GM18505 (cell line): Measurements from ENCODE around the gene ABCG1.
A peak's percentile ranks its signal among the peaks of the same experiment; 100 is the strongest.

Experiments used
- ATAC-seq: cut with Tn5 transposase; IDR thresholded peaks from one replicate; pipeline ENCODE4 v1.9.1; 2021; ENCODE audit not compliant: unreplicated experiment
- POLR2A ChIP-seq: IDR thresholded peaks from 4 replicates; pipeline ENCODE4 v1.6.1; 2011; ENCODE audit warnings: borderline replicate concordance; ENCODE audit not compliant: insufficient read depth, insufficient read length; ENCODE audit errors: extremely low read depth

The ABCG1 gene

GRCh38 chr21:42213082-42213774, 5.7 kb upstream of the ABCG1 start:
- no peak for ATAC-seq

DNA sequence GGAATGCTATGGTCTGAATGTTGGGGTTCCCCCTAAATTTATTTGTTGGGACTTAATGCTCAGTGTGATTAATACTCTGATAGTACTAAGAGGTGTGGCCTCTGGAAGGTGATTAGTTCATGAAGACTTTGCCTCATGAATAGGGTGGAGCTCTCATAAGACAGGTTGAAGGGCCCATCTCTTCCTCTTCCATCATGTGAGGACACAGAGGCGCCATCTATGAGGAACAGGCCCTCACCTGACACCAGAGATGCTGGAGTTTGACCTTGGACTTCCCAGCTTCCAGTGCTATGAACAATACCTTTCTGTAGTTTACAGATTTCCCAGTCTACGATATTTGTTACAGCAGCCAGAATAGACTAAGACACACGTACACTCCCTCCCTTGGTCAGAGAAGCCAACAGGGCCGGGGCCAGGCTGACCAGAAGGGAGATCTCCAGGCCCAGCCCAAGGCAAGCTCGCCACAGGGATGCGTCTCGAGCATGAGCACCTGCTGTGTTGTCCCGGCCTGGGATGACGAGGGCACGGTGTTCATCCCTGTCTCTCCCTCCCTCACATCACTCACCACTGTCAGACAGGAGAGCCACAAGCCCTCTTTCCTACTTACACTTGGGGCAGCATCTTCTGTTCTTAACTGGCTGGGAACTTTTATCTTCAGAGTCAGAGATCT, 4.7 kb upstream of the ABCG1 start:
- no peak for ATAC-seq
- TF ChIP-seq POLR2A = no peak

More at GRCh38 chr21:42213082-42213774, 5.7 kb upstream of the ABCG1 start:
- TF ChIP-seq POLR2A = no peak

GRCh38 chr21:42214921-42215320, 4.0 kb upstream of the ABCG1 start:
- TF ChIP-seq POLR2A = no peak
- no peak for ATAC-seq

DNA sequence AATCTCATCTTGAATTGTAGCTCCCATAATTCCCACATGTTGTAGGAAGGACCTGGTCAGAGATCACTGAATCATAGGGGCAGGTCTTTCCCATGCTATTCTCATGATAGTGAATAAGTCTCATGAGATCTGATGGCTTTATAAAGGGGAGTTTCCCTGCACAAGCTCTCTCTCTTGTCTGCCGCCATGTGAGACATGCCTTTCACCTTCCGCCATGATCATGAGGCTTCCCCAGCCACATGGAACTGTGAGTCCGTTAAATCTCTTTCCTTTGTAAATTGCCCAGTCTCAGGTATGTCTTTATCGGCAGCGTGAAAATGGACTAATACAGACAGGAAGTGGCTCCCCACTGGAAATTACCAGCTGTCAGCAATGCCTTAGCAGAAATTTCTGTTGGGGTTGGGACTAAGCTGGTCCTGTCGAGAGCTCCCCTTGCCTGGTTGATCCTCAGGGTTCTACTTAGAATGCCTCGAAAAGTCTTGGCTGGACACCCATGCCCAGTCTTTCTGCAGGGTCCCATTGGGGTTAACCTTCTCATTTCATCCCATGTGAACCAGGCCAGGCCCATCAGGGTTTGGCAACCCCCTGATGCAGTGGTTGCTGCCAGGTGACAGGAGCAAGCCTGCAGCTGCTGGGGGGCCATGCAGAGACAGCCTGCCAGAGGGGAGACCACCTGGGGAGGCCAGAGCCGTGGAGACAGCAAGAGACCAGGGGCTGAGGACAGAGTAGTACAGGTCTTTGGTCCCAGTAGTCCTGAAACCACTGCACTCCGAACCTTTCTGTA, 2.8 kb upstream of the ABCG1 start:
- no peak for TF ChIP-seq POLR2A
- no peak for ATAC-seq

DNA sequence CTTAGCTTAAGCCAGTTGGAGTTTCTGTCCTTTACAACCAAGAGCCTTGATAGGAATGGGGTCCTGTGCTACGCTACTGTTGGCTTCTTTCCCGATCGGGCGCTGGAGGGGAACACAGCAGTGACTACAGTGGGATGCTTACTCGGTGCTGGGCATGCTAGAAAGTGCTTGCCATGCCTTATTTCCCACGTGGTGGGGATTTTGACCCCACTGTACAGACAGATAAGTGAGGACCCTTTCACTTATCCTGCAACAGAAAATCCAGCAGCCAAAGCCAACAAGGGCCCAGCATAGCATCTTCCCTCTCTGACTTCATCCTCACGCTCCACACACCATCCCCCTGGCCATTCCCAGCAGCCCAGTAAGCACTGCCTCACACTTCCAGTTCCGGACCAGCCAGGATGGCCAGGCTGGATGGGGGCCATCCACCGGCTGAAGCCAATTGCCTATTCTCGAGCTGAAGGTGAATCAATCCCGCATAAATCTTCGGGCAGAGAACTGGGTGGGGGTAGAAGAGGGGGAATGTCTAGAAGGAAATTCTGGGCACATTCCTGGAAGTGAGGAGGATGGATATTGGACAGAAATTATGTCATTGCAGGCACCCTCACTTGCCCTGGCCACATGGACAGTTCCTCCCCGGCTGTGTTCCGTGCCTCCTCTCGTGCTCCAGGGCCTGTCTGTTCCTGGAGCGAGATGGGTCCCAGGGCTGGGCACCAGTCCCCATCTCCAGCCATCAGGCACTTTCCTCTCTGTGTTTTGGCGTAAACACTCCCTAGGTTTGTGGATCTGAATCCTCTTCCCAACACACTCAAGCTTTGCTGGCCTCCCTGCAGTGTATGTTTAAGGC, 2.0 kb upstream of the ABCG1 start:
- ATAC-seq = no peak
- no peak for TF ChIP-seq POLR2A

- ATAC-seq = peak; percentile 4
- TF ChIP-seq POLR2A = no peak
Measured at GRCh38 chr21:42219606-42220137, 732 bp downstream of the ABCG1 start.

- ATAC-seq = peak; percentile 63
- peak; percentile 50 for TF ChIP-seq POLR2A
Measured at GRCh38 chr21:42220138-42220701, 1.3 kb downstream of the ABCG1 start.

- no peak for TF ChIP-seq POLR2A
- no peak for ATAC-seq
Measured at GRCh38 chr21:42221581-42222345, 2.8 kb downstream of the ABCG1 start.

GRCh38 chr21:42222386-42222785, 3.4 kb downstream of the ABCG1 start:
- no peak for ATAC-seq

DNA sequence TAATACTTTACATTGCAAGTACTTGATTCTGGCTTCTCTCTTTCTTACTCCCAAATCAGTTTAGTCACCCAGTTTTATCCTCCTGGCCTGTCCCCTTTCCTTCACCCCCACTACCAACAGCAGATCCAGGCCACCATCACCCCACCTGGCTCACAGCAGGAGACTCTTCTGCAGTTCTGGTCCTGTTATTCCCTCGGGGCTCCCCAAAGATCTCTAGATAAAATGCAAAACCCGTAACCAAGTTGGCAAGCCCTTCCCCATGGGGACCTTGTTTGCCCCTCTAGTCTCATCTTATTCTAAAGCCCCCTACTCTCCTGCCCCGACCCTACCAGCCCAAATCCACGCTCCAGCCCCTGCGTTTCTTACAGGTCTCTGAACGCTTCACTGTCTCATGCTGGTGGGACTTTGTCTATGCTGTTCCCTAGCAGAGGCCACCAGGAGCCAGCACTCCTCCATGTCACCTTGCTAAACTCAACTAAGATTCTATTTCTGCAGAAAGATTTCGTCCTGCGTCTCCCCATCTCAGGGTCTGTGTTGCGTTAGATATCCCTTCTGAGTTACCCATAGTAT, 4.0 kb downstream of the ABCG1 start:
- no peak for ATAC-seq
- no peak for TF ChIP-seq POLR2A

More at GRCh38 chr21:42222386-42222785, 3.4 kb downstream of the ABCG1 start:
- TF ChIP-seq POLR2A = no peak

DNA sequence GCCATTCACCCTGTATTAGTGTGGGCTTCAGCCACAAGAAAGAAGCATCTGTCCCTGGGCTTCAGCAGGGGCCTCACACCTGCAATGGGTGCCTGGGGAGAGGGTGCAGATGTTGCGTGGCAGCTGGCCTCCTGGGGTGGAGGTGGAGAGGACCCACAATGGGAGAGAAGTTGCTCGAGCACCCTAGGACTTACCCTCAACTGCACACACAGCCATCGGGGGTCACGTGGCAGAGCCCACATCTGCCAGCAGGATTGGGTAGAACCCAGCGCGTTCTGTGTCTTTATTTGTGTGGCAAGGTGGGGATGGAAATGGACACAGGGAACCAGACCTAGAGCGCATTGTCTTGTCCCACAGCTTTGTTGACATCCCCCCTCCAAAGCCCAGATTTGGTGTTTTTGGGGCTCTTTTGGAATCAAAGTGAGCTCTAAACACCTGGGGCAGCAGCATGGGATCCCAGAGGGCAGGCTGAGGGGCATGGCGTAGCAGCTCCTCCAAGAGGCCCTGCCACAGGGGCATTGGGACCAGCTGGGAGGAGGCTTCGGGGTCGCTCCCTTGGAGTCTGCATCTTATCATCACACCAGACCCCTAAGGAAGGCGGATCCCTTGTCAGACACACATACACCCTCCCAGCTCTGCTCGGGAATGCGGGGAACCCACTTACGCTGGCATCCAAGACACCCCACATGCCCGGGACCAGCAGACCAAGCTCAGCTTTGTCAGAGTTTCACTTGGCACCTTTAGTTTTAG, 5.1 kb downstream of the ABCG1 start:
- ATAC-seq = no peak
- TF ChIP-seq POLR2A = no peak
